IMR-90 (cell line): ENCODE data around the gene OR13J1. TPM values are rescaled to one million over a fixed set of nuclear protein-coding genes. Genes with fewer than 3 reads are reported as not detected.

Source experiments
- ATAC-seq: fragments of 200-7000 bp; cut with Tn5 transposase; 2 replicates; pipeline ENCODE4 v1.9.1; 2020; ENCODE audit warnings: low read depth, mild to moderate bottlenecking, moderate library complexity
- BruUV-seq: library from RNA; stranded (reverse); fragments of 400-500 nt; replicated peaks from 2 replicates; lab custom pipeline; 2021; lab: Mats Ljungman, UMichigan
- CTCF ChIA-PET: fragments of 300-600 bp; formaldehyde crosslinking; extraction: SDS; loops from one replicate; lab custom pipeline; 2021; ENCODE audit warnings: antibody characterized with exemption; lab: Yijun Ruan, JAX
- POLR2A ChIA-PET: fragments of 300-600 bp; sonication (Branson Sonifier 250); formaldehyde crosslinking; loops from one replicate; lab custom pipeline; 2022; ENCODE audit warnings: antibody characterized with exemption; ENCODE audit not compliant: unreplicated experiment; lab: Charles Lee
- DNase-seq: peaks from one replicate; pipeline ENCODE4 v3.0.0; 2013
- H2AFZ ChIP-seq: replicated peaks from 2 replicates; pipeline ENCODE3; 2013; ENCODE audit warnings: low read length, mild to moderate bottlenecking; ENCODE audit not compliant: poor library complexity
- H2AK5ac ChIP-seq: 2 replicates; pipeline ENCODE4 v1.6.1; 2013; ENCODE audit warnings: low read depth, low read length, inconsistent platforms
- H2AK9ac ChIP-seq: replicated peaks from 2 replicates; pipeline ENCODE3; 2013; ENCODE audit warnings: mild to moderate bottlenecking, low read depth, low read length, moderate library complexity; ENCODE audit not compliant: poor library complexity
- H2BK120ac ChIP-seq: 2 replicates; pipeline ENCODE4 v1.6.1; 2013; ENCODE audit warnings: low read depth, low read length, inconsistent platforms
- H2BK15ac ChIP-seq: 3 replicates; pipeline ENCODE4 v1.6.1; 2013; ENCODE audit warnings: low read depth, low read length, inconsistent platforms
- H2BK20ac ChIP-seq: 2 replicates; pipeline ENCODE4 v1.6.1; 2013; ENCODE audit warnings: low read depth, mild to moderate bottlenecking, inconsistent platforms, low read length, moderate library complexity
- H2BK5ac ChIP-seq: 2 replicates; pipeline ENCODE4 v1.6.1; 2013; ENCODE audit warnings: mild to moderate bottlenecking, low read depth, low read length, inconsistent platforms; ENCODE audit not compliant: poor library complexity, severe bottlenecking
- H3K14ac ChIP-seq: replicated peaks from 2 replicates; pipeline ENCODE4 v1.6.1; 2013; ENCODE audit warnings: low read depth, low read length, inconsistent platforms
- H3K18ac ChIP-seq: 2 replicates; pipeline ENCODE4 v1.6.1; 2013; ENCODE audit warnings: low read depth, low read length, control low read depth
- H3K23ac ChIP-seq: 2 replicates; pipeline ENCODE4 v1.6.1; 2013; ENCODE audit warnings: low read depth, low read length, inconsistent platforms
- H3K27ac ChIP-seq: 2 replicates; pipeline ENCODE4 v1.5.1; 2013; ENCODE audit warnings: mild to moderate bottlenecking, control low read depth, low read length; ENCODE audit not compliant: insufficient read depth
- H3K27me3 ChIP-seq: 2 replicates; pipeline ENCODE4 v1.6.1; 2013; ENCODE audit warnings: low read length; ENCODE audit not compliant: control insufficient read depth, insufficient read depth
- H3K36me3 ChIP-seq: 2 replicates; pipeline ENCODE4 v1.6.1; 2013; ENCODE audit warnings: low read length, mixed read lengths; ENCODE audit not compliant: control insufficient read depth, insufficient read depth
- H3K4ac ChIP-seq: 2 replicates; pipeline ENCODE4 v1.6.1; 2013; ENCODE audit warnings: low read depth, low read length, inconsistent platforms
- H3K4me1 ChIP-seq: 2 replicates; pipeline ENCODE4 v1.6.1; 2013; ENCODE audit warnings: low read length, mixed read lengths; ENCODE audit not compliant: control insufficient read depth, insufficient read depth
- H3K4me2 ChIP-seq: 2 replicates; pipeline ENCODE4 v1.6.1; 2013; ENCODE audit warnings: low read depth, mild to moderate bottlenecking, control low read depth, low read length, moderate library complexity
- H3K4me3 ChIP-seq: 2 replicates; pipeline ENCODE4 v1.5.1; 2013; ENCODE audit warnings: low read depth, mild to moderate bottlenecking, control low read depth, low read length, moderate library complexity; ENCODE audit not compliant: insufficient read depth
- H3K56ac ChIP-seq: 2 replicates; pipeline ENCODE4 v1.6.1; 2013; ENCODE audit warnings: low read length, inconsistent platforms; ENCODE audit not compliant: insufficient read depth; ENCODE audit errors: extremely low read depth
- H3K79me1 ChIP-seq, 2 experiments: 2 replicates each; pipeline ENCODE4 v1.6.1; 2013; ENCODE audit warnings: low read length in 2 of 2, inconsistent platforms in 1 of 2, low read depth in 1 of 2
- H3K9ac ChIP-seq: 2 replicates; pipeline ENCODE4 v1.6.1; 2013; ENCODE audit warnings: low read depth, low read length, control low read depth
- H3K9me1 ChIP-seq: 2 replicates; pipeline ENCODE4 v1.6.1; 2013; ENCODE audit warnings: low read length, inconsistent platforms; ENCODE audit not compliant: insufficient read depth
- H3K9me3 ChIP-seq: 2 replicates; pipeline ENCODE4 v1.6.1; 2013; ENCODE audit warnings: low read length; ENCODE audit not compliant: control insufficient read depth, insufficient read depth
- H4K20me1 ChIP-seq: 2 replicates; pipeline ENCODE4 v1.6.1; 2013; ENCODE audit warnings: low read length, inconsistent platforms; ENCODE audit not compliant: insufficient read depth
- H4K5ac ChIP-seq: 2 replicates; pipeline ENCODE4 v1.6.1; 2013; ENCODE audit warnings: mild to moderate bottlenecking, low read depth, low read length, control low read depth
- H4K8ac ChIP-seq, 2 experiments: 2 replicates each; pipeline ENCODE4 v1.6.1; 2013; ENCODE audit warnings: low read depth in 2 of 2, low read length in 2 of 2, control low read depth in 1 of 2, inconsistent platforms in 1 of 2
- H4K91ac ChIP-seq: 2 replicates; pipeline ENCODE4 v1.6.1; 2013; ENCODE audit warnings: low read depth, low read length, inconsistent platforms; ENCODE audit not compliant: insufficient read depth
- BHLHE40 ChIP-seq: fragments of 150-350 bp; IDR thresholded peaks from 2 replicates; pipeline ENCODE4 v1.6.1; 2016; ENCODE audit warnings: mild to moderate bottlenecking, low read depth, low read length
- CEBPB ChIP-seq: IDR thresholded peaks from 2 replicates; pipeline ENCODE4 v1.6.1; 2012; ENCODE audit warnings: low read depth, low read length, improper control_type of control experiment
- CHD1 ChIP-seq: IDR thresholded peaks from 2 replicates; pipeline ENCODE4 v1.6.1; 2012; ENCODE audit warnings: low read depth, low read length, improper control_type of control experiment
- CTCF ChIP-seq: conservative IDR thresholded peaks from 2 replicates; pipeline ENCODE4 v1.5.1; 2012; ENCODE audit warnings: mild to moderate bottlenecking, low read depth, low read length, improper control_type of control experiment
- ELK1 ChIP-seq: fragments of 150-350 bp; IDR thresholded peaks from 2 replicates; pipeline ENCODE4 v1.6.1; 2016; ENCODE audit warnings: low read depth, mild to moderate bottlenecking, low read length, moderate library complexity, borderline replicate concordance
- MAFK ChIP-seq: IDR thresholded peaks from 2 replicates; pipeline ENCODE4 v1.6.1; 2012; ENCODE audit warnings: low read depth, low read length, improper control_type of control experiment
- MAZ ChIP-seq: IDR thresholded peaks from 2 replicates; pipeline ENCODE4 v1.6.1; 2012; ENCODE audit warnings: low read depth, mild to moderate bottlenecking, low read length, improper control_type of control experiment, moderate library complexity, borderline replicate concordance
- MXI1 ChIP-seq: IDR thresholded peaks from 2 replicates; pipeline ENCODE4 v1.6.1; 2012; ENCODE audit warnings: low read depth, mild to moderate bottlenecking, low read length, moderate library complexity, borderline replicate concordance
- NFE2L2 ChIP-seq: fragments of 150-350 bp; IDR thresholded peaks from 2 replicates; pipeline ENCODE4 v1.6.1; 2016; ENCODE audit warnings: low read depth, mild to moderate bottlenecking, low read length
- POLR2A ChIP-seq: IDR thresholded peaks from 2 replicates; pipeline ENCODE4 v1.6.1; 2012; ENCODE audit warnings: mild to moderate bottlenecking, low read depth, low read length
- RAD21 ChIP-seq: IDR thresholded peaks from 2 replicates; pipeline ENCODE4 v1.6.1; 2012; ENCODE audit warnings: low read length, improper control_type of control experiment
- SMC3 ChIP-seq: fragments of 150-350 bp; IDR thresholded peaks from 2 replicates; pipeline ENCODE4 v1.6.1; 2016; ENCODE audit warnings: low read depth, mild to moderate bottlenecking, antibody characterized with exemption, low read length, moderate library complexity
- WGBS, 2 experiments: methylation state at CpG; one replicate each; pipeline versions ENCODE4 v1.1.5 to v1.1.7; 2013; ENCODE audit warnings: missing lambda C conversion rate in 2 of 2; ENCODE audit not compliant: insufficient read length in 1 of 2; ENCODE audit errors: extremely low coverage in 2 of 2; 5-methylcytosine and 5-hydroxymethylcytosine counted together
- dilution Hi-C: fragments of 300-500 bp; cut with HindIII; formaldehyde crosslinking; loops from one replicate; pipeline ENCODE4 v1.14.3; 2018; ENCODE audit warnings: low sequenced_read_pairs; ENCODE audit not compliant: unreplicated experiment
- in situ Hi-C: fragments of 300-500 bp; cut with MboI; formaldehyde crosslinking; loops from 3 replicates; pipeline ENCODE4 v1.14.3; 2019; ENCODE audit warnings: low sequenced_read_pairs, inconsistent platforms, mixed read lengths
- intact Hi-C: fragments of 100-400 bp; cut with micrococcal nuclease; formaldehyde crosslinking; loops from 2 replicates; pipeline ENCODE4 v1.10.0; 2022
- polyA plus RNA-seq, 3 experiments: library from polyadenylated mRNA; depleted of rRNA; stranded (reverse); fragments of >200 nt; gene quantifications; 2 replicates each; pipeline ENCODE4 v1.2.3, GENCODE V29; 2012; ENCODE audit warnings: low replicate concordance in 1 of 3
- total RNA-seq: library from RNA; depleted of rRNA; stranded (reverse); fragments of >200 nt; gene quantifications from 2 replicates; pipeline ENCODE4 v1.2.3, GENCODE V29; 2012

The OR13J1 gene
- total and polyA plus RNA-seq, 2 of the 4 experiments (the other 2 are of a cell fraction): not detected

GRCh38 chr9:35835216-35835632 is 35.0 kb downstream of the OR13J1 start:
- Histone ChIP-seq H3K4ac (no peak overlapping the region), H3K27me3 (no peaks in the 10 kb centered on the region), H3K4me1 (no peaks in the 10 kb centered on the region), H2BK20ac (no peak overlapping the region), H2AFZ (no peak overlapping the region), H4K91ac (no peak overlapping the region), H2BK5ac (no peak overlapping the region), H3K4me2 (no peak overlapping the region), H3K9me3 (no peaks in the 10 kb centered on the region), H2BK15ac (no peak overlapping the region), H4K8ac (no peak overlapping the region), H4K5ac (no peak overlapping the region), H3K27ac (no peak overlapping the region), H3K23ac (no peak overlapping the region), H3K18ac (no peak overlapping the region), H3K9ac (no peak overlapping the region), H2BK120ac (no peak overlapping the region), H3K56ac (no peak overlapping the region), H4K20me1 (no peaks in the 10 kb centered on the region), H3K36me3 (no peaks in the 10 kb centered on the region), H2AK5ac (no peak overlapping the region), H3K9me1 (peaks cover 7% of the 10 kb centered on the region; the same call in 1 of the 2 replicates), H2AK9ac (no peak overlapping the region), H3K79me1 (peaks cover 2 to 9% of the 10 kb centered on the region in 2 experiments; a peak in 3 of 4 replicates), H3K14ac (no peak overlapping the region), H3K4me3 (no peak overlapping the region)
- POLR2A ChIA-PET: no interaction called here
- 100% methylated on average over 1 of the region's 3 CpGs; no CpG with 5 or more reads in 1 of the 2 experiments for WGBS, 2 experiments
- DNase-seq (no peak), ATAC-seq (no peak)
- CTCF ChIA-PET: interaction anchor here (1.1 to 1.2 kb wide), 2 partner anchors 9 to 16 kb away, joined by 3 to 4 read pairs; no protein-coding TSS in a partner anchor
- intact Hi-C loops (no loop called here), in situ Hi-C loops (no loop called here), dilution Hi-C loops (no loop called here)
- TF ChIP-seq CHD1: no peak
- TF ChIP-seq ELK1: no peak
- no peak for TF ChIP-seq NFE2L2
- no peak for TF ChIP-seq MAZ
- TF ChIP-seq RAD21: 0 out of 2 replicates have a peak, but pooled peaks have one; percentile 8
- no peak for TF ChIP-seq SMC3
- no peak for TF ChIP-seq MXI1
- TF ChIP-seq BHLHE40: no peak
- no peak for TF ChIP-seq MAFK
- TF ChIP-seq CTCF: 0 out of 2 replicates have a peak, but pooled peaks have one; percentile 10
- TF ChIP-seq POLR2A: no peak
- no peak for TF ChIP-seq CEBPB
- no TSS peak for BruUV-seq
